Erythroblast (primary cell): ENCODE results near the gene TAGLN.

Source experiments
- DNase-seq, 2 experiments: peaks; one replicate each; lab custom pipeline; 2025; lab: John Stamatoyannopoulos, UW
- GATA1 ChIP-seq: IDR thresholded peaks from 2 replicates; pipeline ENCODE4 v1.6.1; 2011; ENCODE audit warnings: low read depth, mild to moderate bottlenecking, control low read depth, low read length, moderate library complexity
- POLR2A ChIP-seq: IDR thresholded peaks from 2 replicates; pipeline ENCODE4 v1.6.1; 2011; ENCODE audit warnings: mild to moderate bottlenecking, low read length

Gene TAGLN

GRCh38 chr11:117185736-117186430, 13.3 kb upstream of the TAGLN start:
- DNase-seq: no peak
- TF ChIP-seq GATA1 (no peak), POLR2A (no peak)

GRCh38 chr11:117186431-117186761, 12.8 kb upstream of the TAGLN start:
- TF ChIP-seq GATA1 (no peak), POLR2A (no peak)
- no peak for DNase-seq

GRCh38 chr11:117187007-117187406, 12.2 kb upstream of the TAGLN start:
- DNase-seq: no peak
- TF ChIP-seq GATA1 (no peak), POLR2A (no peak)

- DNase-seq: no peak
These were observed 11.8 kb upstream of the TAGLN start for GRCh38 chr11:117187428-117187798.

DNA sequence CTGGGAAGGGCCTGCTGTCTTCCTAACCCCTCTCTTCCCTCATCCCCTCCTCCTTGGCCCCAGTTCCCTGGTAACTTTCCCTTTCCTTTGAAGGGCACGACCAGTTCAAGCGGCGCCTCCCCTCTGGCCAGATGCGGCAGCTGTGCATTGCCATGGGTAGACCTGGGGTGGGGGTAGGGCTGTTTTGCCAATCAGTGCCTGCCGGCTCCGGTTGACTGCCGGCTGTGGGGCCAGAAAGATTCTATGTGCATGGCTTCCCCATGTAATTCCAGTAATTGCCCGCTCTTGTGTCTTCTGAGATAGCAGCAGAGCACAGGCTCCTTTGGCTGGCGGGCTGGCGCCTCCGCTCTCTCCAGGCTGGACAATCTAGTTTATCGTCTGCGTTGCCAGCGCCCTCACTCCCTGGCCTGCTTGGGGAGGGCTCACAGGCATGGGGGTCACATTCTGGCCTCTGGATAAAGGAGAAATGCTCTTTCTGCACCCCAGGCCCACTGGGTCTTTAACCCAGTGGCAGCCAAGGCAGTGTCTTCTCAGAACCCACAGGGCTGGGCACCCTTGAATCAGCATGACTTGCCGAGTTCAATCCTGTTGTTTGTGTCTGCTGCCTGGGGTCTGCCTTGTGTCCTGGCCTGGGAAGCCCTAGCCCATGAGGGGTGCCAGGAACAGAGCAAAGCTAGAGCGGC, 11.2 kb upstream of the TAGLN start:
- DNase-seq: no peak
- no peak for TF ChIP-seq POLR2A
- no peak for TF ChIP-seq GATA1

More at GRCh38 chr11:117187428-117187798, 11.8 kb upstream of the TAGLN start:
- TF ChIP-seq POLR2A (no peak), GATA1 (no peak)

DNA sequence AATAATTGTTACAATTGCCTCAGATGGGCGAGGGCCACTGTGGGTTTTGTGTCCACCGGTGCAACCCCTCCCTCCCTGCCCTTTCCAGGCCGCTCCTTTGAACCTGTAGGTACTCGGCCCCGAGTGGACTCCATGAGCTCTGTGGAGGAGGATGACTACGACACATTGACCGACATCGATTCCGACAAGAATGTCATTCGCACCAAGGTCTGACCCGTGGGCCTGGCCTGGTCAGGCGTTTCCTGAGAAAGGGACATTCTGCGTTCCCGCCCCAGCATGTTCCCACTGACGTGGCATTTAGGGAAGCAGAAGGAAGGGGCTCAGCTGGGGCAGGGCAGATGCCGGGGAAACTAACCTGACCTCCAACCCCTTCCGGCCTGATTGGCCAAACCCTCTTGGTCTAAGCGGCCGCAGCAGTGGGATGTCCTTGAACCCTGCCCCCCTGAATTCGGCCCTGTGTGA, 10.5 kb upstream of the TAGLN start:
- DNase-seq: no peak
- TF ChIP-seq POLR2A (no peak), GATA1 (no peak)

DNA sequence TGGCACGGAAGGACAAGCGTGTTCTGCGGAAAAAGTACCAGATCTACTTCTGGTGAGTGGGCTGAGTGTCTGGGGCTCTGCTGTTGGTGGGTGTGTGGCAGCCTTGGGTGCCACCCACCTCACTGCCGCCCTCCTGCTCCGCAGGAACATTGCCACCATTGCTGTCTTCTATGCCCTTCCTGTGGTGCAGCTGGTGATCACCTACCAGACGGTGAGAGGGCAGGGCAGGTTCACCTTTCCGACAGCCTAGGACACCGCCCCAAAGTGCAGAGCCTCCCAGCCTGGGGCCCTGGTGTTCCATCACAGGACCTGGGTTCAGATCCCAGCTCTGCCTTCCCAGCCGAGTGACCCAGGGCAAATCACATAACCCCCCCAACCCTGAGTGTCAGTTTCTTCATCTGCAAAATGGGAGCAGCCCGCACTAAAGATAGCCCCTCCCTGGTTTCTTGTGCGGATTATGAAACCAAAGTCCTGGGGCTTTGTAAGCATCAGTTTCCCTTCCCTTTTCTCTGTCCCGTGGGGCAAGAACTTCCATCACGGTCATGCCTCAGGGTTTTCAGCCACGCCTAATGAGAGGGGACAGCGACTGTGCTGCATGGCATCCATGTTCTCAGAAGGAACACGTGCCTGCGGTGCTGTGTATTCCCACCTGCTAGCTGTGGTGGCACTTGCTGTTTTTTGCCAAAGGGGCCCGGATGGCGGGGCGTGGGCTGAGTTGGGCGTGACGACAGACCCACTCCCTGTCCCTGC, 9.8 kb upstream of the TAGLN start:
- TF ChIP-seq POLR2A (no peak), GATA1 (no peak)

GRCh38 chr11:117189941-117190544, 9.1 kb upstream of the TAGLN start:
- TF ChIP-seq POLR2A (no peak), GATA1 (no peak)
- no peak for DNase-seq

More for the DNA sequence above, 9.8 kb upstream of the TAGLN start:
- DNase-seq: no peak

GRCh38 chr11:117191680-117192400, 7.3 kb upstream of the TAGLN start:
- TF ChIP-seq POLR2A: no peak
- TF ChIP-seq GATA1: no peak
- DNase-seq: no peak

DNA sequence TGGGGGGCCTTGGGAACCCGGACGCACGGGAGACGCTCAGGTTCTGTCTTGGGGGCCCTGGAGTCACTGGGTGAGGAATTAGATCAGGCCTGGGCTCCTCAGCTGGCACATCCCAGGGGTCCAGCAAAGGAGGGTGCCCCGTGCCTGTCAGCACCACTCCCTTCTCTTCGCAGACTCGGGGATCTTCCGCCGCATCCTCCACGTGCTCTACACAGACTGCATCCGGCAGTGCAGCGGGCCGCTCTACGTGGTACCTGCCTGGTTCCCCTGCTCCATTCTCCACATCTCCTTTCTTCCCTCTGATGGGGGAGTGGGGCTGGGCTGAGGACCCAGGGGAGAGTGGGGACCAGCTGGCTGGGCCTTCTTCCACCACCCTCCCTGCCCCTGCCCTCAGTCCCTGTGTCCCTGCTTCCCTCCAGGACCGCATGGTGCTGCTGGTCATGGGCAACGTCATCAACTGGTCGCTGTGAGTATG, 6.7 kb upstream of the TAGLN start:
- DNase-seq: no peak
- TF ChIP-seq GATA1: no peak
- TF ChIP-seq POLR2A: peak; percentile 18

- DNase-seq: no peak
- TF ChIP-seq POLR2A (no peak), GATA1 (no peak)
These were observed 5.8 kb upstream of the TAGLN start for GRCh38 chr11:117193130-117194020.

DNA sequence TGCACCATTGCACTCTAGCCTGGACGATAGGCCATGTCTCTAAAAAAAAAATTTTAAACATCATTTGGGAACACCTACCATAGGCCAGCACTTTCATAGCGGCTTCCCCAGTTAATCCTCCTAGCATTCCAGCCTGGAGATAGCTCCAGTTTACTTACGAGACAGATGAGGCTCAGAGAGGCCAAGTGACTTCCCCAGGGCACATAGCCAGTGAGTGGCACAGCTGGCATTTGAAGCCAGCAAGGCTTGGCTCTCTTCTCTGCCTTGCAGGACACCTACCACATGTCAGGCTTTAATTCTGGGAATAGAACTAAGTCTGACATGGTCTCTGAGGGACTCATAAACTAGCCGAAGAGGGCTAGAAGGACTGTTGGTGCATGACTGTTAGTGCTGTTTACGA, 4.9 kb upstream of the TAGLN start:
- no peak for DNase-seq
- TF ChIP-seq POLR2A: no peak
- TF ChIP-seq GATA1: no peak
